HL-60 (cell line): ENCODE measurements around the gene PTEN.
A peak's percentile ranks its signal among the peaks of the same experiment; 100 is the strongest.
"Not testable (repeated sequence)": the region's sequence is repeated elsewhere in the genome, so short reads cannot be mapped to it uniquely, and the experiment has no call there.

Source experiments
- GABPA ChIP-seq: IDR thresholded peaks from 2 replicates; pipeline ENCODE4 v1.6.1; 2012; ENCODE audit warnings: low read depth
- POLR2AphosphoS5 ChIP-seq: IDR thresholded peaks from 2 replicates; pipeline ENCODE4 v1.6.1; 2012; ENCODE audit warnings: low read depth
- SPI1 ChIP-seq: IDR thresholded peaks from 2 replicates; pipeline ENCODE4 v1.6.1; 2012; ENCODE audit warnings: low read depth, mild to moderate bottlenecking, borderline replicate concordance
- TF ChIP-seq, protein P1 (sequence below): IDR thresholded peaks from one replicate; pipeline ENCODE4 v1.5.1; 2011; ENCODE audit warnings: low read length, control low read depth, inconsistent platforms; ENCODE audit not compliant: insufficient read depth
- TF ChIP-seq, protein P2 (sequence below): IDR thresholded peaks from 2 replicates; pipeline ENCODE4 v1.6.1; 2012; ENCODE audit warnings: low read depth; ENCODE audit not compliant: insufficient replicate concordance

DNA sequence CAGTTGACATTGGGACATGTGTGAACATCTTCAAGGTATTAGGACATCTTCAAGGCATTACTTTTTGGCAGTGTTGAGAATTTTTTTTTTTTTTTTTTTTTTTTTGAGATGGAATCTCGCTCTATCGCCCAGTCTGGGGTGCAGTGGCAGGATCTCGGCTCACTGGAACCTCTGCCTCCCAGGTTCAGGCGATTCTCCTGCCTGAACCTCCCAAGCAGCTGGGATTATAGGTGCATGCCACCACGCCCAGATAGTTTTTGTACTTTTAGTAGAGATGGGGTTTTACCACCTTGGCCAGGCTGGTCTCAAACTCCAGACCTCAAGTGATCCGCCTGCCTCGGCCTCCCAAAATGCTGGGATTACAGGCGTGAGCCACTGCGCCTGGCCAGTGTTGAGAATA lies 5.7 kb downstream of the PTEN start:
- TF ChIP-seq, protein P1, sequence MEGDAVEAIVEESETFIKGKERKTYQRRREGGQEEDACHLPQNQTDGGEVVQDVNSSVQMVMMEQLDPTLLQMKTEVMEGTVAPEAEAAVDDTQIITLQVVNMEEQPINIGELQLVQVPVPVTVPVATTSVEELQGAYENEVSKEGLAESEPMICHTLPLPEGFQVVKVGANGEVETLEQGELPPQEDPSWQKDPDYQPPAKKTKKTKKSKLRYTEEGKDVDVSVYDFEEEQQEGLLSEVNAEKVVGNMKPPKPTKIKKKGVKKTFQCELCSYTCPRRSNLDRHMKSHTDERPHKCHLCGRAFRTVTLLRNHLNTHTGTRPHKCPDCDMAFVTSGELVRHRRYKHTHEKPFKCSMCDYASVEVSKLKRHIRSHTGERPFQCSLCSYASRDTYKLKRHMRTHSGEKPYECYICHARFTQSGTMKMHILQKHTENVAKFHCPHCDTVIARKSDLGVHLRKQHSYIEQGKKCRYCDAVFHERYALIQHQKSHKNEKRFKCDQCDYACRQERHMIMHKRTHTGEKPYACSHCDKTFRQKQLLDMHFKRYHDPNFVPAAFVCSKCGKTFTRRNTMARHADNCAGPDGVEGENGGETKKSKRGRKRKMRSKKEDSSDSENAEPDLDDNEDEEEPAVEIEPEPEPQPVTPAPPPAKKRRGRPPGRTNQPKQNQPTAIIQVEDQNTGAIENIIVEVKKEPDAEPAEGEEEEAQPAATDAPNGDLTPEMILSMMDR = not testable (repeated sequence)
- 0 out of 2 replicates have a peak, but pooled peaks have one; percentile 22 for TF ChIP-seq POLR2AphosphoS5
- not testable (repeated sequence) for TF ChIP-seq GABPA, SPI1
- TF ChIP-seq, protein P2, sequence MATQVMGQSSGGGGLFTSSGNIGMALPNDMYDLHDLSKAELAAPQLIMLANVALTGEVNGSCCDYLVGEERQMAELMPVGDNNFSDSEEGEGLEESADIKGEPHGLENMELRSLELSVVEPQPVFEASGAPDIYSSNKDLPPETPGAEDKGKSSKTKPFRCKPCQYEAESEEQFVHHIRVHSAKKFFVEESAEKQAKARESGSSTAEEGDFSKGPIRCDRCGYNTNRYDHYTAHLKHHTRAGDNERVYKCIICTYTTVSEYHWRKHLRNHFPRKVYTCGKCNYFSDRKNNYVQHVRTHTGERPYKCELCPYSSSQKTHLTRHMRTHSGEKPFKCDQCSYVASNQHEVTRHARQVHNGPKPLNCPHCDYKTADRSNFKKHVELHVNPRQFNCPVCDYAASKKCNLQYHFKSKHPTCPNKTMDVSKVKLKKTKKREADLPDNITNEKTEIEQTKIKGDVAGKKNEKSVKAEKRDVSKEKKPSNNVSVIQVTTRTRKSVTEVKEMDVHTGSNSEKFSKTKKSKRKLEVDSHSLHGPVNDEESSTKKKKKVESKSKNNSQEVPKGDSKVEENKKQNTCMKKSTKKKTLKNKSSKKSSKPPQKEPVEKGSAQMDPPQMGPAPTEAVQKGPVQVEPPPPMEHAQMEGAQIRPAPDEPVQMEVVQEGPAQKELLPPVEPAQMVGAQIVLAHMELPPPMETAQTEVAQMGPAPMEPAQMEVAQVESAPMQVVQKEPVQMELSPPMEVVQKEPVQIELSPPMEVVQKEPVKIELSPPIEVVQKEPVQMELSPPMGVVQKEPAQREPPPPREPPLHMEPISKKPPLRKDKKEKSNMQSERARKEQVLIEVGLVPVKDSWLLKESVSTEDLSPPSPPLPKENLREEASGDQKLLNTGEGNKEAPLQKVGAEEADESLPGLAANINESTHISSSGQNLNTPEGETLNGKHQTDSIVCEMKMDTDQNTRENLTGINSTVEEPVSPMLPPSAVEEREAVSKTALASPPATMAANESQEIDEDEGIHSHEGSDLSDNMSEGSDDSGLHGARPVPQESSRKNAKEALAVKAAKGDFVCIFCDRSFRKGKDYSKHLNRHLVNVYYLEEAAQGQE = not testable (repeated sequence)
